GM23338 (cell line): ENCODE results near the gene ZNF496. TPM values are rescaled to one million over a fixed set of nuclear protein-coding genes. Genes with fewer than 3 reads are reported as not detected.

Experiments
- ATAC-seq: fragments of 200-7000 bp; cut with Tn5 transposase; 3 replicates; pipeline ENCODE4 v1.9.1; 2020
- DNase-seq: peaks from one replicate; pipeline ENCODE4 v3.0.0-alpha.2; 2015; ENCODE audit warnings: low spot score
- H2AFZ ChIP-seq: fragments of 200-600 bp; sonication (generic); 2 replicates; pipeline ENCODE4 v1.8.0; 2016; ENCODE audit warnings: antibody characterized with exemption, mild to moderate bottlenecking, moderate library complexity
- H3F3A ChIP-seq: fragments of 200-600 bp; sonication (generic); replicated peaks from 2 replicates; pipeline ENCODE4 v1.8.0; 2017; ENCODE audit warnings: antibody characterized with exemption, mixed run types, low read depth
- H3K27ac ChIP-seq: fragments of 200-600 bp; sonication (generic); 2 replicates; pipeline ENCODE4 v1.6.1; 2016; ENCODE audit warnings: low read depth
- H3K27me3 ChIP-seq: fragments of 200-600 bp; sonication (generic); 2 replicates; pipeline ENCODE4 v1.8.0; 2016; ENCODE audit warnings: mild to moderate bottlenecking, mixed run types, moderate library complexity; ENCODE audit not compliant: insufficient read depth
- H3K36me3 ChIP-seq: fragments of 200-600 bp; sonication (generic); 2 replicates; pipeline ENCODE4 v1.8.0; 2016; ENCODE audit warnings: mild to moderate bottlenecking; ENCODE audit not compliant: insufficient read depth
- H3K4me1 ChIP-seq: fragments of 200-600 bp; sonication (generic); 2 replicates; pipeline ENCODE4 v1.8.0; 2016; ENCODE audit warnings: mild to moderate bottlenecking, moderate library complexity; ENCODE audit not compliant: insufficient read depth
- H3K4me2 ChIP-seq: fragments of 200-600 bp; sonication (generic); 2 replicates; pipeline ENCODE4 v1.7.1; 2017; ENCODE audit warnings: mixed run types
- H3K4me3 ChIP-seq: fragments of 200-600 bp; sonication (generic); 2 replicates; pipeline ENCODE4 v1.6.1; 2016; ENCODE audit warnings: mixed run types
- H3K79me2 ChIP-seq: fragments of 200-600 bp; sonication (generic); replicated peaks from 2 replicates; pipeline ENCODE4 v1.8.0; 2017; ENCODE audit warnings: mild to moderate bottlenecking; ENCODE audit not compliant: insufficient read depth
- H3K9me2 ChIP-seq: fragments of 200-600 bp; sonication (generic); 2 replicates; pipeline ENCODE4 v1.8.0; 2017; ENCODE audit not compliant: insufficient read depth
- H4K20me1 ChIP-seq: fragments of 200-600 bp; sonication (generic); replicated peaks from 2 replicates; pipeline ENCODE4 v1.8.0; 2017; ENCODE audit warnings: mild to moderate bottlenecking; ENCODE audit not compliant: insufficient read depth
- H3K27ac Mint-ChIP-seq: 2 replicates; pipeline ENCODE4 v1.8.0; 2020; ENCODE audit warnings: inconsistent platforms, mild to moderate bottlenecking, moderate library complexity, mixed read lengths
- H3K27me3 Mint-ChIP-seq: 3 replicates; pipeline ENCODE4 v1.8.0; 2022; ENCODE audit warnings: low read depth, mild to moderate bottlenecking, moderate library complexity, mixed read lengths, inconsistent platforms; ENCODE audit not compliant: insufficient read depth, poor library complexity
- H3K36me3 Mint-ChIP-seq: 3 replicates; pipeline ENCODE4 v1.8.0; 2021; ENCODE audit warnings: low read depth, mild to moderate bottlenecking, inconsistent platforms, moderate library complexity, mixed read lengths
- H3K4me1 Mint-ChIP-seq: 3 replicates; pipeline ENCODE4 v1.8.0; 2020; ENCODE audit warnings: mild to moderate bottlenecking, inconsistent platforms, mixed read lengths
- H3K4me3 Mint-ChIP-seq: 3 replicates; pipeline ENCODE4 v1.8.0; 2021; ENCODE audit warnings: moderate library complexity, mild to moderate bottlenecking, inconsistent platforms, mixed read lengths
- H3K9me3 Mint-ChIP-seq: 3 replicates; pipeline ENCODE4 v1.8.0; 2020; ENCODE audit warnings: moderate library complexity, mild to moderate bottlenecking, inconsistent platforms, mixed read lengths
- EZH2phosphoT487 ChIP-seq: fragments of 200-600 bp; sonication (generic); IDR thresholded peaks from one replicate; pipeline ENCODE4 v1.8.1; 2018; ENCODE audit warnings: antibody characterized with exemption; ENCODE audit not compliant: unreplicated experiment
- ZNF114 ChIP-seq: fragments of 250-450 bp; sonication (Bioruptor Pico); IDR thresholded peaks from 2 replicates; pipeline ENCODE4 v1.5.0; 2020; ENCODE audit warnings: mild to moderate bottlenecking, moderate library complexity
- polyA plus RNA-seq: library from polyadenylated mRNA; unstranded; fragments of >200 nt; fragmentation: Nextera tagmentation; extraction: Ambion mirVana; gene quantifications from 2 replicates; pipeline ENCODE4 v1.2.1, GENCODE V29; 2016
- total RNA-seq: library from RNA; depleted of rRNA; stranded (reverse); fragments of >200 nt; shearing (Covaris generic); gene quantifications from 2 replicates; pipeline ENCODE4 v1.2.3, GENCODE V29; 2014
- TF ChIP-seq, protein P1 (sequence below), 2 experiments: fragments of 200-600 bp in 1 of 2; sonication (generic) in 1 of 2; conservative IDR thresholded peaks; 2 replicates each; pipeline versions ENCODE4 v1.5.1 to v1.6.1; 2016 to 2017; ENCODE audit warnings: antibody characterized with exemption in 2 of 2, low read depth in 2 of 2, mild to moderate bottlenecking in 2 of 2, moderate library complexity in 1 of 2
- TF ChIP-seq, protein P2 (sequence below): fragments of 250-450 bp; sonication (Bioruptor Pico); IDR thresholded peaks from 2 replicates; pipeline ENCODE4 v1.5.0; 2020; ENCODE audit warnings: mild to moderate bottlenecking, moderate library complexity
- TF ChIP-seq, protein P3 (sequence below): IDR thresholded peaks from one replicate; pipeline ENCODE4 v1.6.1; 2018; ENCODE audit warnings: antibody characterized with exemption; ENCODE audit not compliant: unreplicated experiment
- TF ChIP-seq, protein P4 (sequence below): IDR thresholded peaks from 2 replicates; pipeline ENCODE4 v1.6.1; 2016; ENCODE audit warnings: antibody characterized with exemption

Gene ZNF496
- total and polyA plus RNA-seq, 2 experiments from 2014 or later, result 22.0 to 127 TPM

DNA sequence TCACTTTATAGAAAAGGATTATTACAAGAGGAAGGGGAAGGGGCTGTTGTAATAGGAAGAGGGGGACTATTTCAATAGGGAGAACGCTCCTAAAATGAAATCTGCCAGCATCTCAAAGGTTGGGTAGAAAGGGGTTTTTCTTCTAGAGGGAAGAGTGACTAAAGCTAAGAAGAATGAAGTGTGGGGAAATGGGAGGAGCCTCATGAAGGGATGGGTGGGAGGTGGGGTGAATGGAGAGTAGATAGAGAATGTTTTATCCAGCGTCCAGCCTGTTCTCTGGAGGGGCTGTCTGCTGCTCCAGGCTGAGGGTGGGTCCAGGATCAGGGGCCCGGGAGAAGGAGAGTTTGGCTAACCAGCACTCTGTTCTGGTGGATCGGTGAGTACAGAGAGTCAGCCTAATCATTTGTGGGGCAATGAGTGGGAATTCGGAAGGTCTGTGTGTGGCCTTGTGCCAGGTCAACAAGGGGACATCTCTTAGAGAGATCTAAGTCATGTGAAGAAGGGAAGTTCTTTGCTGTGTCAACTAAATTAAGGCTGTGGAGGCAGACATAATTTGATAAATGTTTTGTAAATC is 50.6 kb downstream of the ZNF496 start:
- peaks cover 14% of the 10 kb centered on the region; the same call in 1 of the 2 replicates for H3K4me1 ChIP-seq
- H3K27ac Mint-ChIP-seq, result no peak overlapping the region
- H3K27me3 Mint-ChIP-seq, result peaks cover 11% of the 10 kb centered on the region
- H3K4me3 ChIP-seq, result no peak overlapping the region
- H3K4me2 ChIP-seq, result peak overlapping the region; percentile 58; the same call in 1 of the 2 replicates
- no peak overlapping the region for H3K4me3 Mint-ChIP-seq
- peak; percentile 53 for ATAC-seq
- H3K9me3 Mint-ChIP-seq, result peaks cover 4% of the 10 kb centered on the region; the same call in 1 of the 3 replicates
- H3F3A ChIP-seq, result no peaks in the 10 kb centered on the region
- no peak overlapping the region; the same call in 1 of the 2 replicates for H3K27ac ChIP-seq
- peaks cover 8% of the 10 kb centered on the region; the same call in 2 of the 3 replicates for H3K36me3 Mint-ChIP-seq
- H4K20me1 ChIP-seq, result no peaks in the 10 kb centered on the region
- H3K9me2 ChIP-seq, result no peaks in the 10 kb centered on the region
- H3K79me2 ChIP-seq, result no peaks in the 10 kb centered on the region
- no peak for DNase-seq
- H3K4me1 Mint-ChIP-seq, result peaks cover 14% of the 10 kb centered on the region
- TF ChIP-seq, protein P1, sequence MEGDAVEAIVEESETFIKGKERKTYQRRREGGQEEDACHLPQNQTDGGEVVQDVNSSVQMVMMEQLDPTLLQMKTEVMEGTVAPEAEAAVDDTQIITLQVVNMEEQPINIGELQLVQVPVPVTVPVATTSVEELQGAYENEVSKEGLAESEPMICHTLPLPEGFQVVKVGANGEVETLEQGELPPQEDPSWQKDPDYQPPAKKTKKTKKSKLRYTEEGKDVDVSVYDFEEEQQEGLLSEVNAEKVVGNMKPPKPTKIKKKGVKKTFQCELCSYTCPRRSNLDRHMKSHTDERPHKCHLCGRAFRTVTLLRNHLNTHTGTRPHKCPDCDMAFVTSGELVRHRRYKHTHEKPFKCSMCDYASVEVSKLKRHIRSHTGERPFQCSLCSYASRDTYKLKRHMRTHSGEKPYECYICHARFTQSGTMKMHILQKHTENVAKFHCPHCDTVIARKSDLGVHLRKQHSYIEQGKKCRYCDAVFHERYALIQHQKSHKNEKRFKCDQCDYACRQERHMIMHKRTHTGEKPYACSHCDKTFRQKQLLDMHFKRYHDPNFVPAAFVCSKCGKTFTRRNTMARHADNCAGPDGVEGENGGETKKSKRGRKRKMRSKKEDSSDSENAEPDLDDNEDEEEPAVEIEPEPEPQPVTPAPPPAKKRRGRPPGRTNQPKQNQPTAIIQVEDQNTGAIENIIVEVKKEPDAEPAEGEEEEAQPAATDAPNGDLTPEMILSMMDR (conservative IDR thresholded peaks at IDR 0.05; ENCODE audit: low read depth in 2 of 2), result no peak
- TF ChIP-seq, protein P2, sequence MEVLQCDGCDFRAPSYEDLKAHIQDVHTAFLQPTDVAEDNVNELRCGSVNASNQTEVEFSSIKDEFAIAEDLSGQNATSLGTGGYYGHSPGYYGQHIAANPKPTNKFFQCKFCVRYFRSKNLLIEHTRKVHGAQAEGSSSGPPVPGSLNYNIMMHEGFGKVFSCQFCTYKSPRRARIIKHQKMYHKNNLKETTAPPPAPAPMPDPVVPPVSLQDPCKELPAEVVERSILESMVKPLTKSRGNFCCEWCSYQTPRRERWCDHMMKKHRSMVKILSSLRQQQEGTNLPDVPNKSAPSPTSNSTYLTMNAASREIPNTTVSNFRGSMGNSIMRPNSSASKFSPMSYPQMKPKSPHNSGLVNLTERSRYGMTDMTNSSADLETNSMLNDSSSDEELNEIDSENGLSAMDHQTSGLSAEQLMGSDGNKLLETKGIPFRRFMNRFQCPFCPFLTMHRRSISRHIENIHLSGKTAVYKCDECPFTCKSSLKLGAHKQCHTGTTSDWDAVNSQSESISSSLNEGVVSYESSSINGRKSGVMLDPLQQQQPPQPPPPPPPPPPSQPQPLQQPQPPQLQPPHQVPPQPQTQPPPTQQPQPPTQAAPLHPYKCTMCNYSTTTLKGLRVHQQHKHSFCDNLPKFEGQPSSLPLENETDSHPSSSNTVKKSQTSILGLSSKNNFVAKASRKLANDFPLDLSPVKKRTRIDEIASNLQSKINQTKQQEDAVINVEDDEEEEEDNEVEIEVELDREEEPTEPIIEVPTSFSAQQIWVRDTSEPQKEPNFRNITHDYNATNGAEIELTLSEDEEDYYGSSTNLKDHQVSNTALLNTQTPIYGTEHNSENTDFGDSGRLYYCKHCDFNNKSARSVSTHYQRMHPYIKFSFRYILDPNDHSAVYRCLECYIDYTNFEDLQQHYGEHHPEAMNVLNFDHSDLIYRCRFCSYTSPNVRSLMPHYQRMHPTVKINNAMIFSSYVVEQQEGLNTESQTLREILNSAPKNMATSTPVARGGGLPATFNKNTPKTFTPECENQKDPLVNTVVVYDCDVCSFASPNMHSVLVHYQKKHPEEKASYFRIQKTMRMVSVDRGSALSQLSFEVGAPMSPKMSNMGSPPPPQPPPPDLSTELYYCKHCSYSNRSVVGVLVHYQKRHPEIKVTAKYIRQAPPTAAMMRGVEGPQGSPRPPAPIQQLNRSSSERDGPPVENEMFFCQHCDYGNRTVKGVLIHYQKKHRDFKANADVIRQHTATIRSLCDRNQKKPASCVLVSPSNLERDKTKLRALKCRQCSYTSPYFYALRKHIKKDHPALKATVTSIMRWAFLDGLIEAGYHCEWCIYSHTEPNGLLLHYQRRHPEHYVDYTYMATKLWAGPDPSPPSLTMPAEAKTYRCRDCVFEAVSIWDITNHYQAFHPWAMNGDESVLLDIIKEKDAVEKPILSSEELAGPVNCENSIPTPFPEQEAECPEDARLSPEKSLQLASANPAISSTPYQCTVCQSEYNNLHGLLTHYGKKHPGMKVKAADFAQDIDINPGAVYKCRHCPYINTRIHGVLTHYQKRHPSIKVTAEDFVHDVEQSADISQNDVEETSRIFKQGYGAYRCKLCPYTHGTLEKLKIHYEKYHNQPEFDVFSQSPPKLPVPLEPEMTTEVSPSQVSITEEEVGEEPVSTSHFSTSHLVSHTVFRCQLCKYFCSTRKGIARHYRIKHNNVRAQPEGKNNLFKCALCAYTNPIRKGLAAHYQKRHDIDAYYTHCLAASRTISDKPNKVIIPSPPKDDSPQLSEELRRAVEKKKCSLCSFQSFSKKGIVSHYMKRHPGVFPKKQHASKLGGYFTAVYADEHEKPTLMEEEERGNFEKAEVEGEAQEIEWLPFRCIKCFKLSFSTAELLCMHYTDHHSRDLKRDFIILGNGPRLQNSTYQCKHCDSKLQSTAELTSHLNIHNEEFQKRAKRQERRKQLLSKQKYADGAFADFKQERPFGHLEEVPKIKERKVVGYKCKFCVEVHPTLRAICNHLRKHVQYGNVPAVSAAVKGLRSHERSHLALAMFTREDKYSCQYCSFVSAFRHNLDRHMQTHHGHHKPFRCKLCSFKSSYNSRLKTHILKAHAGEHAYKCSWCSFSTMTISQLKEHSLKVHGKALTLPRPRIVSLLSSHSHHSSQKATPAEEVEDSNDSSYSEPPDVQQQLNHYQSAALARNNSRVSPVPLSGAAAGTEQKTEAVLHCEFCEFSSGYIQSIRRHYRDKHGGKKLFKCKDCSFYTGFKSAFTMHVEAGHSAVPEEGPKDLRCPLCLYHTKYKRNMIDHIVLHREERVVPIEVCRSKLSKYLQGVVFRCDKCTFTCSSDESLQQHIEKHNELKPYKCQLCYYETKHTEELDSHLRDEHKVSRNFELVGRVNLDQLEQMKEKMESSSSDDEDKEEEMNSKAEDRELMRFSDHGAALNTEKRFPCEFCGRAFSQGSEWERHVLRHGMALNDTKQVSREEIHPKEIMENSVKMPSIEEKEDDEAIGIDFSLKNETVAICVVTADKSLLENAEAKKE (CRISPR knock-in tag), result no peak
- TF ChIP-seq, protein P3, sequence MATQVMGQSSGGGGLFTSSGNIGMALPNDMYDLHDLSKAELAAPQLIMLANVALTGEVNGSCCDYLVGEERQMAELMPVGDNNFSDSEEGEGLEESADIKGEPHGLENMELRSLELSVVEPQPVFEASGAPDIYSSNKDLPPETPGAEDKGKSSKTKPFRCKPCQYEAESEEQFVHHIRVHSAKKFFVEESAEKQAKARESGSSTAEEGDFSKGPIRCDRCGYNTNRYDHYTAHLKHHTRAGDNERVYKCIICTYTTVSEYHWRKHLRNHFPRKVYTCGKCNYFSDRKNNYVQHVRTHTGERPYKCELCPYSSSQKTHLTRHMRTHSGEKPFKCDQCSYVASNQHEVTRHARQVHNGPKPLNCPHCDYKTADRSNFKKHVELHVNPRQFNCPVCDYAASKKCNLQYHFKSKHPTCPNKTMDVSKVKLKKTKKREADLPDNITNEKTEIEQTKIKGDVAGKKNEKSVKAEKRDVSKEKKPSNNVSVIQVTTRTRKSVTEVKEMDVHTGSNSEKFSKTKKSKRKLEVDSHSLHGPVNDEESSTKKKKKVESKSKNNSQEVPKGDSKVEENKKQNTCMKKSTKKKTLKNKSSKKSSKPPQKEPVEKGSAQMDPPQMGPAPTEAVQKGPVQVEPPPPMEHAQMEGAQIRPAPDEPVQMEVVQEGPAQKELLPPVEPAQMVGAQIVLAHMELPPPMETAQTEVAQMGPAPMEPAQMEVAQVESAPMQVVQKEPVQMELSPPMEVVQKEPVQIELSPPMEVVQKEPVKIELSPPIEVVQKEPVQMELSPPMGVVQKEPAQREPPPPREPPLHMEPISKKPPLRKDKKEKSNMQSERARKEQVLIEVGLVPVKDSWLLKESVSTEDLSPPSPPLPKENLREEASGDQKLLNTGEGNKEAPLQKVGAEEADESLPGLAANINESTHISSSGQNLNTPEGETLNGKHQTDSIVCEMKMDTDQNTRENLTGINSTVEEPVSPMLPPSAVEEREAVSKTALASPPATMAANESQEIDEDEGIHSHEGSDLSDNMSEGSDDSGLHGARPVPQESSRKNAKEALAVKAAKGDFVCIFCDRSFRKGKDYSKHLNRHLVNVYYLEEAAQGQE, result no peak
- TF ChIP-seq EZH2phosphoT487 (no peak), ZNF114 (no peak)
- TF ChIP-seq, protein P4, sequence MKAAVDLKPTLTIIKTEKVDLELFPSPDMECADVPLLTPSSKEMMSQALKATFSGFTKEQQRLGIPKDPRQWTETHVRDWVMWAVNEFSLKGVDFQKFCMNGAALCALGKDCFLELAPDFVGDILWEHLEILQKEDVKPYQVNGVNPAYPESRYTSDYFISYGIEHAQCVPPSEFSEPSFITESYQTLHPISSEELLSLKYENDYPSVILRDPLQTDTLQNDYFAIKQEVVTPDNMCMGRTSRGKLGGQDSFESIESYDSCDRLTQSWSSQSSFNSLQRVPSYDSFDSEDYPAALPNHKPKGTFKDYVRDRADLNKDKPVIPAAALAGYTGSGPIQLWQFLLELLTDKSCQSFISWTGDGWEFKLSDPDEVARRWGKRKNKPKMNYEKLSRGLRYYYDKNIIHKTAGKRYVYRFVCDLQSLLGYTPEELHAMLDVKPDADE, result no peak
- H2AFZ ChIP-seq, result peak overlapping the region; percentile 12; the same call in 1 of the 2 replicates
- no peaks in the 10 kb centered on the region for H3K27me3 ChIP-seq
- no peaks in the 10 kb centered on the region for H3K36me3 ChIP-seq
